Breast epithelium (tissue), 4 donors: ENCODE measurements around the gene PRKN. TPM values are rescaled to one million over a fixed set of nuclear protein-coding genes. Genes with fewer than 3 reads are reported as not detected.

ENCODE experiments used
- DNase-seq, 2 donors: peaks; one replicate each; pipeline ENCODE4 v3.0.0-alpha.2; 2019; ENCODE audit warnings: low spot score in 2 of 2
- H3K27ac ChIP-seq, 2 donors: fragments of 200-600 bp; sonication (generic) in 1 of 2; one replicate each; pipeline ENCODE4 v1.5.1; 2016 to 2019; ENCODE audit warnings: mild to moderate bottlenecking in 1 of 2
- H3K27me3 ChIP-seq, 2 donors: fragments of 200-600 bp; sonication (generic) in 1 of 2; one replicate each; pipeline versions ENCODE4 v1.5.1 to v1.6.0; 2017 to 2019; ENCODE audit warnings: control low read depth in 1 of 2, mild to moderate bottlenecking in 1 of 2
- H3K36me3 ChIP-seq: fragments of 200-600 bp; one replicate; pipeline ENCODE4 v1.5.1; 2019
- H3K4me1 ChIP-seq, 2 donors: fragments of 200-600 bp; sonication (generic); one replicate each; pipeline ENCODE4 v1.5.1; 2016 to 2019; ENCODE audit warnings: control low read depth in 1 of 2
- H3K4me3 ChIP-seq, 3 donors: fragments of 200-600 bp; sonication (generic); 1 replicate in 2 of 3; 2 replicates in 1 of 3; pipeline ENCODE4 v1.5.1; 2016 to 2019; ENCODE audit warnings: mild to moderate bottlenecking in 3 of 3, moderate library complexity in 2 of 3
- H3K9me3 ChIP-seq, 2 donors: fragments of 200-600 bp; sonication (generic) in 1 of 2; one replicate each; pipeline ENCODE4 v1.5.1; 2016 to 2019; ENCODE audit warnings: control low read depth in 1 of 2
- CTCF ChIP-seq, 3 donors: fragments of 450-650 bp; IDR thresholded peaks; one replicate each; pipeline ENCODE4 v1.5.1; 2016 to 2017; ENCODE audit warnings: antibody characterized with exemption in 3 of 3, mild to moderate bottlenecking in 3 of 3, moderate library complexity in 3 of 3
- POLR2A ChIP-seq: fragments of 450-650 bp; IDR thresholded peaks from one replicate; pipeline ENCODE4 v1.6.1; 2016; ENCODE audit warnings: antibody characterized with exemption, mild to moderate bottlenecking, moderate library complexity
- POLR2AphosphoS5 ChIP-seq, 3 donors: sonication (generic); formaldehyde crosslinking; IDR thresholded peaks; one replicate each; pipeline ENCODE4 v1.6.1; 2017; ENCODE audit warnings: antibody characterized with exemption in 3 of 3
- intact Hi-C: fragments of 100-400 bp; cut with DNase I; formaldehyde crosslinking; loops from one replicate; pipeline ENCODE4 v1.15.1; 2023; ENCODE audit warnings: low total_unique reads
- total RNA-seq, 3 donors: library from RNA; depleted of rRNA; stranded (reverse); fragments of >200 nt; gene quantifications; one replicate each; pipeline ENCODE4 v1.1.0, GENCODE V29; 2016

PRKN gene
- total RNA-seq, 3 donors from 2014 or later, result 7.2 to 19.0 (median 11.2) TPM

GRCh38 chr6:162345051-162345511 lies 382.5 kb downstream of the PRKN start:
- TF ChIP-seq CTCF (IDR thresholded peaks at IDR 0.05), result no peak
- TF ChIP-seq POLR2AphosphoS5 (IDR thresholded peaks at IDR 0.05), result no peak
- TF ChIP-seq POLR2A, result no peak
- Histone ChIP-seq H3K4me1 (no peaks in the 10 kb centered on the region), H3K27ac (peak overlapping the region; percentile 35 to 58), H3K36me3 (no peaks in the 10 kb centered on the region), H3K9me3 (no peaks in the 10 kb centered on the region), H3K27me3 (no peaks in the 10 kb centered on the region), H3K4me3 (no peak overlapping the region)
- no peak for DNase-seq
- intact Hi-C loops, result no loop called here

GRCh38 chr6:162344646-162345010 lies 382.9 kb downstream of the PRKN start:
- Histone ChIP-seq H3K27ac (peak overlapping the region; percentile 35 to 58), H3K27me3 (no peaks in the 10 kb centered on the region), H3K9me3 (no peaks in the 10 kb centered on the region), H3K4me1 (no peaks in the 10 kb centered on the region), H3K36me3 (no peaks in the 10 kb centered on the region), H3K4me3 (no peak overlapping the region)
- intact Hi-C loops, result no loop called here
- DNase-seq, result no peak
- TF ChIP-seq POLR2A, result no peak
- no peak for TF ChIP-seq POLR2AphosphoS5 (IDR thresholded peaks at IDR 0.05)
- TF ChIP-seq CTCF (IDR thresholded peaks at IDR 0.05), result no peak

- intact Hi-C loops, result no loop called here
- TF ChIP-seq POLR2A (no peak), CTCF (IDR thresholded peaks at IDR 0.05) (no peak), POLR2AphosphoS5 (IDR thresholded peaks at IDR 0.05) (no peak)
- Histone ChIP-seq H3K9me3 (no peaks in the 10 kb centered on the region), H3K4me1 (no peaks in the 10 kb centered on the region), H3K4me3 (no peak overlapping the region), H3K27ac (no peak overlapping the region), H3K36me3 (no peaks in the 10 kb centered on the region), H3K27me3 (no peaks in the 10 kb centered on the region)
- no peak for DNase-seq
These were observed 383.5 kb downstream of the PRKN start for GRCh38 chr6:162343936-162344645.

GRCh38 chr6:162343198-162343935 lies 384.2 kb downstream of the PRKN start:
- Histone ChIP-seq H3K4me1 (no peaks in the 10 kb centered on the region), H3K4me3 (no peak overlapping the region), H3K27me3 (no peaks in the 10 kb centered on the region), H3K9me3 (no peaks in the 10 kb centered on the region), H3K36me3 (no peaks in the 10 kb centered on the region), H3K27ac (no peak overlapping the region)
- no peak for DNase-seq
- TF ChIP-seq CTCF (IDR thresholded peaks at IDR 0.05), result no peak
- TF ChIP-seq POLR2A, result no peak
- no peak for TF ChIP-seq POLR2AphosphoS5 (IDR thresholded peaks at IDR 0.05)
- intact Hi-C loops, result no loop called here

GRCh38 chr6:162337412-162337811 lies 390.2 kb downstream of the PRKN start:
- DNase-seq, result no peak
- intact Hi-C loops, result no loop called here

More at GRCh38 chr6:162337412-162337811, 390.2 kb downstream of the PRKN start:
- Histone ChIP-seq H3K36me3 (no peaks in the 10 kb centered on the region), H3K4me3 (no peak overlapping the region), H3K9me3 (no peaks in the 10 kb centered on the region), H3K4me1 (no peaks in the 10 kb centered on the region), H3K27me3 (no peaks in the 10 kb centered on the region), H3K27ac (no peak overlapping the region)
- TF ChIP-seq POLR2A (no peak), POLR2AphosphoS5 (IDR thresholded peaks at IDR 0.05) (no peak), CTCF (IDR thresholded peaks at IDR 0.05) (no peak)
